ENCODE results near the gene ENO1.
"Not testable (repeated sequence)": the region's sequence is repeated elsewhere in the genome, so short reads cannot be mapped to it uniquely, and the experiment has no call there.

The ENO1 gene

GRCh38 chr1:8839990-8840389, 38.5 kb downstream of the ENO1 start:
- Histone ChIP-seq H3K27me3 (ENCODE audit: insufficient read depth, low read length) (no peaks in the 10 kb centered on the region), H3K9ac (ENCODE audit: low read depth, low read length) (no peak overlapping the region), H3K4me3 (ENCODE audit: low read length) (no peak overlapping the region), H3K4me1 (ENCODE audit: insufficient read depth, low read length) (no peaks in the 10 kb centered on the region), H3K36me3 (ENCODE audit: insufficient read depth, low read length) (no peaks in the 10 kb centered on the region), H3K27ac (ENCODE audit: low read depth, low read length) (no peak overlapping the region), H3K9me3 (ENCODE audit: insufficient read depth, low read depth, low read length) (no peaks in the 10 kb centered on the region)
- 93% methylated on average over 7 of the region's 7 CpGs for WGBS

GRCh38 chr1:8835941-8836643, 42.4 kb downstream of the ENO1 start:
- no peak overlapping the region for H3K27ac ChIP-seq (ENCODE audit: low read depth, low read length)
- WGBS = 93% methylated on average over 14 of the region's 14 CpGs
- no peaks in the 10 kb centered on the region for H3K27me3 ChIP-seq (ENCODE audit: insufficient read depth, low read length)

GRCh38 chr1:8831340-8831739, 47.1 kb downstream of the ENO1 start:
- Histone ChIP-seq H3K4me3 (ENCODE audit: low read length) (no peak overlapping the region), H3K27me3 (ENCODE audit: insufficient read depth, low read length) (no peaks in the 10 kb centered on the region), H3K27ac (ENCODE audit: low read depth, low read length) (no peak overlapping the region), H3K9me3 (ENCODE audit: insufficient read depth, low read depth, low read length) (no peaks in the 10 kb centered on the region), H3K9ac (ENCODE audit: low read depth, low read length) (no peak overlapping the region), H3K36me3 (ENCODE audit: insufficient read depth, low read length) (no peaks in the 10 kb centered on the region), H3K4me1 (ENCODE audit: insufficient read depth, low read length) (no peaks in the 10 kb centered on the region)
- WGBS = 78% methylated on average over 4 of the region's 4 CpGs

More at GRCh38 chr1:8835941-8836643, 42.4 kb downstream of the ENO1 start:
- Histone ChIP-seq H3K36me3 (ENCODE audit: insufficient read depth, low read length) (no peaks in the 10 kb centered on the region), H3K4me3 (ENCODE audit: low read length) (no peak overlapping the region), H3K9me3 (ENCODE audit: insufficient read depth, low read depth, low read length) (no peaks in the 10 kb centered on the region), H3K9ac (ENCODE audit: low read depth, low read length) (no peak overlapping the region), H3K4me1 (ENCODE audit: insufficient read depth, low read length) (no peaks in the 10 kb centered on the region)

GRCh38 chr1:8830732-8831131, 47.8 kb downstream of the ENO1 start:
- 88% methylated on average over 10 of the region's 10 CpGs for WGBS
- not testable (repeated sequence) for H3K27ac ChIP-seq (ENCODE audit: low read depth, low read length); H3K4me1 ChIP-seq (ENCODE audit: insufficient read depth, low read length); H3K9me3 ChIP-seq (ENCODE audit: insufficient read depth, low read depth, low read length); H3K27me3 ChIP-seq (ENCODE audit: insufficient read depth, low read length); H3K9ac ChIP-seq (ENCODE audit: low read depth, low read length); H3K4me3 ChIP-seq (ENCODE audit: low read length); H3K36me3 ChIP-seq (ENCODE audit: insufficient read depth, low read length)

GRCh38 chr1:8825985-8826481, 52.5 kb downstream of the ENO1 start:
- H3K36me3 ChIP-seq (ENCODE audit: insufficient read depth, low read length) = no peaks in the 10 kb centered on the region
- H3K27me3 ChIP-seq (ENCODE audit: insufficient read depth, low read length) = no peaks in the 10 kb centered on the region
- peaks cover 19% of the 10 kb centered on the region for H3K4me1 ChIP-seq (ENCODE audit: insufficient read depth, low read length)
- no peak overlapping the region for H3K4me3 ChIP-seq (ENCODE audit: low read length)
- H3K27ac ChIP-seq (ENCODE audit: low read depth, low read length) = no peak overlapping the region
- H3K9ac ChIP-seq (ENCODE audit: low read depth, low read length) = no peak overlapping the region
- 73% methylated on average over 10 of the region's 10 CpGs for WGBS
- no peaks in the 10 kb centered on the region for H3K9me3 ChIP-seq (ENCODE audit: insufficient read depth, low read depth, low read length)

- Histone ChIP-seq H3K9ac (ENCODE audit: low read depth, low read length) (no peak overlapping the region), H3K4me3 (ENCODE audit: low read length) (no peak overlapping the region), H3K27ac (ENCODE audit: low read depth, low read length) (no peak overlapping the region; the same call in 1 of the 2 replicates), H3K27me3 (ENCODE audit: insufficient read depth, low read length) (no peaks in the 10 kb centered on the region), H3K4me1 (ENCODE audit: insufficient read depth, low read length) (peaks cover 22% of the 10 kb centered on the region), H3K36me3 (ENCODE audit: insufficient read depth, low read length) (no peaks in the 10 kb centered on the region), H3K9me3 (ENCODE audit: insufficient read depth, low read depth, low read length) (no peaks in the 10 kb centered on the region)
- WGBS = 94% methylated on average over 6 of the region's 6 CpGs
Observed at GRCh38 chr1:8823295-8823664, 55.2 kb downstream of the ENO1 start.

GRCh38 chr1:8822373-8823294, 55.9 kb downstream of the ENO1 start:
- 77% methylated on average over 10 of the region's 10 CpGs for WGBS
- Histone ChIP-seq H3K36me3 (ENCODE audit: insufficient read depth, low read length) (no peaks in the 10 kb centered on the region), H3K9me3 (ENCODE audit: insufficient read depth, low read depth, low read length) (no peaks in the 10 kb centered on the region), H3K9ac (ENCODE audit: low read depth, low read length) (no peak overlapping the region), H3K4me1 (ENCODE audit: insufficient read depth, low read length) (peaks cover 22% of the 10 kb centered on the region), H3K4me3 (ENCODE audit: low read length) (no peak overlapping the region), H3K27ac (ENCODE audit: low read depth, low read length) (peak overlapping the region; percentile 60; the same call in 1 of the 2 replicates), H3K27me3 (ENCODE audit: insufficient read depth, low read length) (no peaks in the 10 kb centered on the region)

- H3K9me3 ChIP-seq (ENCODE audit: insufficient read depth, low read depth, low read length) = no peaks in the 10 kb centered on the region
- H3K27ac ChIP-seq (ENCODE audit: low read depth, low read length) = no peak overlapping the region
- no peaks in the 10 kb centered on the region for H3K27me3 ChIP-seq (ENCODE audit: insufficient read depth, low read length)
- H3K4me1 ChIP-seq (ENCODE audit: insufficient read depth, low read length) = peaks cover 26% of the 10 kb centered on the region
- no peak overlapping the region for H3K4me3 ChIP-seq (ENCODE audit: low read length)
- no peaks in the 10 kb centered on the region for H3K36me3 ChIP-seq (ENCODE audit: insufficient read depth, low read length)
- H3K9ac ChIP-seq (ENCODE audit: low read depth, low read length) = no peak overlapping the region
- WGBS = 45% methylated on average over 2 of the region's 2 CpGs
Observed at GRCh38 chr1:8821084-8821483, 57.4 kb downstream of the ENO1 start.

GRCh38 chr1:8818789-8819188, 59.7 kb downstream of the ENO1 start:
- H3K9ac ChIP-seq (ENCODE audit: low read depth, low read length); H3K27me3 ChIP-seq (ENCODE audit: insufficient read depth, low read length); H3K27ac ChIP-seq (ENCODE audit: low read depth, low read length); H3K36me3 ChIP-seq (ENCODE audit: insufficient read depth, low read length); H3K9me3 ChIP-seq (ENCODE audit: insufficient read depth, low read depth, low read length): not testable (repeated sequence)
- H3K4me1 ChIP-seq (ENCODE audit: insufficient read depth, low read length) = peaks cover 44% of the 10 kb centered on the region
- H3K4me3 ChIP-seq (ENCODE audit: low read length) = peak overlapping the region; percentile 94
- 92% methylated on average over 11 of the region's 13 CpGs for WGBS

- Histone ChIP-seq H3K27me3 (ENCODE audit: insufficient read depth, low read length) (no peaks in the 10 kb centered on the region), H3K9me3 (ENCODE audit: insufficient read depth, low read depth, low read length) (no peaks in the 10 kb centered on the region), H3K4me3 (ENCODE audit: low read length) (peak overlapping the region; percentile 94), H3K4me1 (ENCODE audit: insufficient read depth, low read length) (peaks cover 44% of the 10 kb centered on the region), H3K9ac (ENCODE audit: low read depth, low read length) (peak overlapping the region; percentile 89), H3K27ac (ENCODE audit: low read depth, low read length) (peak overlapping the region; percentile 94), H3K36me3 (ENCODE audit: insufficient read depth, low read length) (no peaks in the 10 kb centered on the region)
- WGBS = 49% methylated on average over 2 of the region's 4 CpGs
Observed at GRCh38 chr1:8818325-8818775, 60.1 kb downstream of the ENO1 start.

Measured in HUES64 (cell line).